Fibroblast of lung (primary cell): Measurements from ENCODE around the gene PDE3B. TPM values are rescaled to one million over a fixed set of nuclear protein-coding genes. Genes with fewer than 3 reads are reported as not detected.
"Not testable (repeated sequence)": the region's sequence is repeated elsewhere in the genome, so short reads cannot be mapped to it uniquely, and the experiment has no call there.

Experiments used
- DNase-seq, 2 donors: peaks; one replicate each; pipeline versions ENCODE4 v3.0.0 to v3.0.0-alpha.2; 2010; ENCODE audit warnings: low read depth in 2 of 2
- H2AFZ ChIP-seq: 2 replicates; pipeline ENCODE4 v1.5.1; 2012; ENCODE audit warnings: low read length, control low read depth, inconsistent platforms
- H3K27ac ChIP-seq: 2 replicates; pipeline ENCODE4 v1.5.1; 2011; ENCODE audit warnings: low read length, control low read depth; ENCODE audit not compliant: insufficient read depth
- H3K27me3 ChIP-seq: 2 replicates; pipeline ENCODE4 v1.5.1; 2011; ENCODE audit warnings: mild to moderate bottlenecking, low read length; ENCODE audit not compliant: control insufficient read depth, insufficient read depth
- H3K36me3 ChIP-seq: 2 replicates; pipeline ENCODE4 v1.5.1; 2011; ENCODE audit warnings: low read length; ENCODE audit not compliant: control insufficient read depth, insufficient read depth
- H3K4me1 ChIP-seq: 2 replicates; pipeline ENCODE4 v1.5.1; 2011; ENCODE audit warnings: low read length; ENCODE audit not compliant: control insufficient read depth, insufficient read depth; ENCODE audit errors: extremely low read depth
- H3K4me2 ChIP-seq: 2 replicates; pipeline ENCODE4 v1.5.1; 2011; ENCODE audit warnings: low read length, control low read depth; ENCODE audit not compliant: insufficient read depth; ENCODE audit errors: extremely low read depth
- H3K4me3 ChIP-seq, 4 experiments: fragments of 200-600 bp in 1 of 4; sonication (generic) in 1 of 4; replicated peaks in 1 of 4; 2 replicates each; pipeline ENCODE4 v1.5.1; 2011 to 2016; ENCODE audit warnings: low read length in 4 of 4, low read depth in 3 of 4, mild to moderate bottlenecking in 3 of 4, control low read depth in 2 of 4, inconsistent platforms in 1 of 4, mixed read lengths in 1 of 4; ENCODE audit not compliant: insufficient read depth in 1 of 4; ENCODE audit errors: control extremely low read depth in 1 of 4
- H3K79me2 ChIP-seq: 2 replicates; pipeline ENCODE4 v1.5.1; 2012; ENCODE audit warnings: mild to moderate bottlenecking, low read length, inconsistent platforms; ENCODE audit not compliant: control insufficient read depth, insufficient read depth
- H3K9ac ChIP-seq: 2 replicates; pipeline ENCODE4 v1.5.1; 2011; ENCODE audit warnings: mild to moderate bottlenecking, low read length, control low read depth; ENCODE audit not compliant: insufficient read depth
- H3K9me3 ChIP-seq: 2 replicates; pipeline ENCODE4 v1.5.1; 2012; ENCODE audit warnings: low read depth, low read length; ENCODE audit not compliant: control insufficient read depth, insufficient read depth
- H4K20me1 ChIP-seq: 2 replicates; pipeline ENCODE4 v1.5.1; 2011; ENCODE audit warnings: low read length; ENCODE audit not compliant: control insufficient read depth, insufficient read depth; ENCODE audit errors: extremely low read depth
- CTCF ChIP-seq, 2 donors: IDR thresholded peaks in 1 of 2; conservative IDR thresholded peaks in 1 of 2; 1 replicate in 1 of 2; 2 replicates in 1 of 2; pipeline ENCODE4 v1.5.1; 2011 to 2012; ENCODE audit warnings: low read length in 2 of 2, control low read depth in 1 of 2, inconsistent platforms in 1 of 2, low read depth in 1 of 2, mild to moderate bottlenecking in 1 of 2
- EZH2 ChIP-seq: IDR thresholded peaks from 2 replicates; pipeline ENCODE4 v1.5.1; 2012; ENCODE audit warnings: low read length, control low read depth, mild to moderate bottlenecking; ENCODE audit errors: missing control alignments
- polyA plus RNA-seq, 2 donors: library from polyadenylated mRNA; depleted of rRNA in 1 of 2; stranded (reverse) in 1 of 2; unstranded in 1 of 2; fragments of >200 nt; gene quantifications; 2 replicates each; pipeline ENCODE4 v1.2.1, GENCODE V29; 2011 to 2012; ENCODE audit warnings: missing spikeins in 1 of 2
- total RNA-seq: library from RNA; depleted of rRNA; stranded (reverse); fragments of >200 nt; gene quantifications from 2 replicates; pipeline ENCODE4 v1.2.1, GENCODE V29; 2014

The PDE3B gene
- total and polyA plus RNA-seq, 2 donors (not counting 1 experiment from before 2014, with no cell fraction given): 0.43 to 11.2 TPM

DNA sequence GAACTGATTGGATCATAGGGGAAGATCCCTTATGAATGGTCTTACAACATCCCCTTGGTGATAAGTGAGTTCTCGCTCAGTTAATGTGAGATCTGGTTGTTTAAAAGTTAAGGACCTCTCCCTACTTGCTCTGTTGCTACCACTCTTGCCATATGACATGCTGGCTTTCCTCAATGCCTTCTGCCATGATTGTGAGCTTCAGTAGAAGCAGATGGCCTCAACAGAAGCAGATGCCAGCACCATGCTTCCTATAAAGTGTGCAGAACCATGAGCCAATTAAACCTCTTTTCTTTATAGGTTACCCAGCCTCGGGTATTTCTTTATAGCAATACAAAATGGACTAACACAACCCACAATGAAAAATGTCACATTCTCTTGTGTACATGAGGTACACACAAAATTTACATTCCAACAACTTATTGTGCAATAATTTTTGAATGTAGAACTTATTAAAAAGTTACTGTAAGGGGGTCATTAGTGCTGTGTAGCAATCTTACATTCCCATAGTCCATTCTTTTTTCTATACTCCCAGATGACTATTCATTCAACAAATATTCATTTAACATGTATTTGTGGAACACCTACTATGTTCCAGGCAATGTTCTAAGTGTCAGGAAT, 238.1 kb downstream of the PDE3B start:
- Histone ChIP-seq H3K9ac (no peak overlapping the region), H3K4me2 (no peak overlapping the region), H3K27ac (no peak overlapping the region), H3K36me3 (no peaks in the 10 kb centered on the region), H3K79me2 (no peaks in the 10 kb centered on the region), H2AFZ (no peak overlapping the region), H3K9me3 (no peaks in the 10 kb centered on the region), H3K27me3 (no peaks in the 10 kb centered on the region), H3K4me3 (no peak overlapping the region), H3K4me1 (no peaks in the 10 kb centered on the region), H4K20me1 (no peaks in the 10 kb centered on the region)
- TF ChIP-seq EZH2 (no peak), CTCF (conservative IDR thresholded peaks at IDR 0.05 in 1 of 2, IDR thresholded peaks at IDR 0.05 in 1 of 2; ENCODE audit: low read depth in 1 of 2, low read length in 2 of 2) (no peak)
- no peak for DNase-seq

DNA sequence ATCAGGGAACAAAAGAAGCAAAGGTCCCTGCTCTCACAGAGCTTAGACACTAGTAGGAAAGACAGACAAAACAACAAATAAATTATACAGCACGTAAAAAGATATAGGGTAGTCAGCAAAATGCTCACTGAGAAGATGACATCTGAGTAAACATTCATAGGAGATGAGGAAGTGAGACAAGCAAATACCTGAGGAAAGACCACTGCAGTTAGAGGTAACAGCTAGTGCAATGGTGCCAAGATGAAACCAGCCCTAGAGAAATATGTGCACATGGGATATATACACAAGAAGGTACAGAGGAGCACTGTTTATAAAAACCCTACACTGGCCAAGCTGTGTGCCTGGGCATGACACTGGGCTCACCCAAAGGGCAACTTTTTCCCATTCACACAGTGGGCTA, 238.6 kb downstream of the PDE3B start:
- TF ChIP-seq EZH2 (no peak), CTCF (conservative IDR thresholded peaks at IDR 0.05 in 1 of 2, IDR thresholded peaks at IDR 0.05 in 1 of 2; ENCODE audit: low read depth in 1 of 2, low read length in 2 of 2) (no peak)
- Histone ChIP-seq H3K27me3 (no peaks in the 10 kb centered on the region), H4K20me1 (no peaks in the 10 kb centered on the region), H3K36me3 (no peaks in the 10 kb centered on the region), H3K9me3 (no peaks in the 10 kb centered on the region), H3K4me2 (no peak overlapping the region), H3K27ac (no peak overlapping the region), H3K79me2 (no peaks in the 10 kb centered on the region), H3K4me3 (no peak overlapping the region), H2AFZ (no peak overlapping the region), H3K4me1 (no peaks in the 10 kb centered on the region), H3K9ac (no peak overlapping the region)
- DNase-seq: no peak

- not testable (repeated sequence) for H3K27ac ChIP-seq, DNase-seq, H3K4me2 ChIP-seq, H3K27me3 ChIP-seq, H2AFZ ChIP-seq, H4K20me1 ChIP-seq, H3K4me1 ChIP-seq, H3K4me3 ChIP-seq, H3K36me3 ChIP-seq, H3K9me3 ChIP-seq, H3K79me2 ChIP-seq, H3K9ac ChIP-seq
These were observed 240.1 kb downstream of the PDE3B start for GRCh38 chr11:14883683-14884082.
